Choroid plexus epithelial cell (primary cell): ENCODE results near the gene SCAF4.
"Not testable (repeated sequence)": the region's sequence is repeated elsewhere in the genome, so short reads cannot be mapped to it uniquely, and the experiment has no call there.

ENCODE experiments used
- DNase-seq: peaks from one replicate; pipeline ENCODE4 v3.0.0-alpha.2; 2010; ENCODE audit warnings: low read depth
- H3K4me3 ChIP-seq: 2 replicates; pipeline ENCODE4 v1.5.1; 2011; ENCODE audit warnings: low read depth, mild to moderate bottlenecking, control low read depth, low read length, moderate library complexity
- CTCF ChIP-seq: conservative IDR thresholded peaks from 2 replicates; pipeline ENCODE4 v1.5.1; 2011; ENCODE audit warnings: low read depth, mild to moderate bottlenecking, control low read depth, inconsistent platforms, low read length, moderate library complexity

The SCAF4 gene

GRCh38 chr21:31753949-31754707, 22.2 kb upstream of the SCAF4 start:
- DNase-seq = no peak
- TF ChIP-seq CTCF = no peak
- H3K4me3 ChIP-seq = no peak overlapping the region

GRCh38 chr21:31752967-31753366, 21.0 kb upstream of the SCAF4 start:
- TF ChIP-seq CTCF = no peak
- no peak for DNase-seq
- H3K4me3 ChIP-seq = no peak overlapping the region

- no peak overlapping the region for H3K4me3 ChIP-seq
- no peak for DNase-seq
- TF ChIP-seq CTCF = no peak
Observed at GRCh38 chr21:31752352-31752751, 20.4 kb upstream of the SCAF4 start.

- no peak for TF ChIP-seq CTCF
- DNase-seq = no peak
- H3K4me3 ChIP-seq = no peak overlapping the region
Observed at GRCh38 chr21:31750843-31751242, 18.9 kb upstream of the SCAF4 start.

GRCh38 chr21:31744182-31744800, 12.4 kb upstream of the SCAF4 start:
- peak; percentile 62 for DNase-seq
- no peak for TF ChIP-seq CTCF
- no peak overlapping the region for H3K4me3 ChIP-seq

GRCh38 chr21:31743712-31744111, 11.8 kb upstream of the SCAF4 start:
- TF ChIP-seq CTCF = no peak
- DNase-seq = no peak
- H3K4me3 ChIP-seq = no peak overlapping the region

GRCh38 chr21:31741116-31741515, 9.2 kb upstream of the SCAF4 start:
- TF ChIP-seq CTCF = no peak
- H3K4me3 ChIP-seq = no peak overlapping the region
- no peak for DNase-seq

- H3K4me3 ChIP-seq, DNase-seq: not testable (repeated sequence)
Observed at GRCh38 chr21:31737586-31738397, 5.9 kb upstream of the SCAF4 start.
